ENCODE measurements around the gene CREB3L4. TPM values are rescaled to one million over a fixed set of nuclear protein-coding genes. Genes with fewer than 3 reads are reported as not detected.

Gene CREB3L4
- total and polyA plus RNA-seq, 2 experiments from 2014 or later = 8.6 to 15.1 TPM

DNA sequence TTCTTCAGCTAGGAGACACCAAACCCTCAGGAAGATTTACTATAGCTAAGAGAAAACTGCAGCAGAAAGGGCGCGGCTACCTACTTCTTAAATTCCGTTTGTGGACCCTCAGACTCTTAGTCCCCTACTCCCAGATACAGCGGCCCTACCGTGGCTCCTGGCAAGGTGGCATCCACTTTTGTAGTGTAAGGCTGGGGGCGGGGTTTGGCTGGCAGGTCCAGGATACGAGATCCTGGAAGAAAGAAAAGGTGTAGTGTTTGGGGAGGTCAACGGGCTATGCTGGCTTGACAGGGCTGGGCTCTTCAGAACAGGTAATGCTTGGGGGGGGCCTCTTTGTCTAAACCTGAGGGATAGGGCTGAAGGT lies 280 bp downstream of the CREB3L4 start:
- Histone ChIP-seq H3K79me2 (peaks cover 23% of the 10 kb centered on the region), H3K4me2 (peak overlapping the region; percentile 86), H3K9me2 (replicated peaks; ENCODE audit: insufficient read depth) (no peaks in the 10 kb centered on the region), H2AFZ (peak overlapping the region; percentile 36), H3K36me3 (replicated peaks; ENCODE audit: insufficient read depth, low read depth) (no peaks in the 10 kb centered on the region), H3K27ac (peak overlapping the region; percentile 77), H3K4me3 (peak overlapping the region; percentile 20), H3K27me3 (no peaks in the 10 kb centered on the region), H3K9me3 (ENCODE audit: low read depth) (no peaks in the 10 kb centered on the region), H4K20me1 (ENCODE audit: insufficient read depth, poor library complexity, severe bottlenecking) (no peaks in the 10 kb centered on the region), H3K4me1 (ENCODE audit: insufficient read depth) (peaks cover 12% of the 10 kb centered on the region)
- DNase-seq (ENCODE audit: low spot score) = peak; percentile 55
- 3% methylated on average over 8 of the region's 8 CpGs for WGBS (ENCODE audit: low lambda C conversion rate, missing lambda C conversion rate)
- TF ChIP-seq EZH2phosphoT487 (IDR thresholded peaks at IDR 0.05; ENCODE audit: low read depth, severe bottlenecking, unreplicated experiment) (no peak), EZH2 (IDR thresholded peaks at IDR 0.05; ENCODE audit: borderline replicate concordance) (no peak)
- TF ChIP-seq, protein P1, sequence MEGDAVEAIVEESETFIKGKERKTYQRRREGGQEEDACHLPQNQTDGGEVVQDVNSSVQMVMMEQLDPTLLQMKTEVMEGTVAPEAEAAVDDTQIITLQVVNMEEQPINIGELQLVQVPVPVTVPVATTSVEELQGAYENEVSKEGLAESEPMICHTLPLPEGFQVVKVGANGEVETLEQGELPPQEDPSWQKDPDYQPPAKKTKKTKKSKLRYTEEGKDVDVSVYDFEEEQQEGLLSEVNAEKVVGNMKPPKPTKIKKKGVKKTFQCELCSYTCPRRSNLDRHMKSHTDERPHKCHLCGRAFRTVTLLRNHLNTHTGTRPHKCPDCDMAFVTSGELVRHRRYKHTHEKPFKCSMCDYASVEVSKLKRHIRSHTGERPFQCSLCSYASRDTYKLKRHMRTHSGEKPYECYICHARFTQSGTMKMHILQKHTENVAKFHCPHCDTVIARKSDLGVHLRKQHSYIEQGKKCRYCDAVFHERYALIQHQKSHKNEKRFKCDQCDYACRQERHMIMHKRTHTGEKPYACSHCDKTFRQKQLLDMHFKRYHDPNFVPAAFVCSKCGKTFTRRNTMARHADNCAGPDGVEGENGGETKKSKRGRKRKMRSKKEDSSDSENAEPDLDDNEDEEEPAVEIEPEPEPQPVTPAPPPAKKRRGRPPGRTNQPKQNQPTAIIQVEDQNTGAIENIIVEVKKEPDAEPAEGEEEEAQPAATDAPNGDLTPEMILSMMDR (IDR thresholded peaks at IDR 0.05; ENCODE audit: poor library complexity) = no peak

DNA sequence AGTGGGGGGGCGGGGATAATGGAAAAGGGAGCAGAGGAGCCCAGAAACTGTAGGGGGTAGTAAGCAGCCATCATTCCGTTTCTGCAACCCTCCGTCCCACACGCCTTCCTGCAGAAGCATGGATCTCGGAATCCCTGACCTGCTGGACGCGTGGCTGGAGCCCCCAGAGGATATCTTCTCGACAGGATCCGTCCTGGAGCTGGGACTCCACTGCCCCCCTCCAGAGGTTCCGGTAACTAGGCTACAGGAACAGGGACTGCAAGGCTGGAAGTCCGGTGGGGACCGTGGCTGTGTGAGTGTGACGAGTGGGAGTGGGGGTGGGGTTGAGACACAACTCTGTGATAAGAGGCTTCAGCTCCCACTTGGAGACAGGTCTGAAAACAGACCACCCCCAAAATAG lies 706 bp downstream of the CREB3L4 start:
- Histone ChIP-seq H3K9me3 (ENCODE audit: low read depth) (no peaks in the 10 kb centered on the region), H4K20me1 (ENCODE audit: insufficient read depth, poor library complexity, severe bottlenecking) (no peaks in the 10 kb centered on the region), H3K27me3 (no peaks in the 10 kb centered on the region), H3K9me2 (replicated peaks; ENCODE audit: insufficient read depth) (no peaks in the 10 kb centered on the region), H3K4me2 (peak overlapping the region; percentile 86), H3K4me1 (ENCODE audit: insufficient read depth) (peaks cover 12% of the 10 kb centered on the region), H3K4me3 (no peak overlapping the region), H3K79me2 (peaks cover 21% of the 10 kb centered on the region), H3K27ac (peak overlapping the region; percentile 77), H3K36me3 (replicated peaks; ENCODE audit: insufficient read depth, low read depth) (no peaks in the 10 kb centered on the region), H2AFZ (peak overlapping the region; percentile 36)
- 26% methylated on average over 12 of the region's 13 CpGs for WGBS (ENCODE audit: low lambda C conversion rate, missing lambda C conversion rate)
- TF ChIP-seq EZH2 (IDR thresholded peaks at IDR 0.05; ENCODE audit: borderline replicate concordance) = no peak
- no peak for DNase-seq (ENCODE audit: low spot score)

DNA sequence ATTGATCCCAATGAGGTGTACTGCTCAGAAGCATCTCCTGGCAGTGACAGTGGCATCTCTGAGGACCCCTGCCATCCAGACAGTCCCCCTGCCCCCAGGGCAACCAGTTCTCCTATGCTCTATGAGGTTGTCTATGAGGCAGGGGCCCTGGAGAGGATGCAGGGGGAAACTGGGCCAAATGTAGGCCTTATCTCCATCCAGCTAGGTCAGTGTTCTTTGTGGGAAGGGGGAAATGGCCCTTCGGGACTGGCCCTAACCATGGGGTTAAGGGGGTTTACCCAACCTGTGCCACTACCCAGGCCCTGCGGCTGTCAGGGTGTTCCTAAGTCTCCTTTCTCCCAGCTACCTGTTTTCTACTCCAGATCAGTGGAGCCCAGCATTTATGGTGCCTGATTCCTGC lies 1.3 kb downstream of the CREB3L4 start:
- Histone ChIP-seq H3K9me2 (replicated peaks; ENCODE audit: insufficient read depth) (no peaks in the 10 kb centered on the region), H3K4me3 (no peak overlapping the region), H2AFZ (no peak overlapping the region), H3K4me2 (peak overlapping the region; percentile 86), H3K27me3 (no peaks in the 10 kb centered on the region), H3K27ac (peak overlapping the region; percentile 77), H4K20me1 (ENCODE audit: insufficient read depth, poor library complexity, severe bottlenecking) (no peaks in the 10 kb centered on the region), H3K4me1 (ENCODE audit: insufficient read depth) (peaks cover 12% of the 10 kb centered on the region), H3K79me2 (peaks cover 21% of the 10 kb centered on the region), H3K9me3 (ENCODE audit: low read depth) (no peaks in the 10 kb centered on the region), H3K36me3 (replicated peaks; ENCODE audit: insufficient read depth, low read depth) (no peaks in the 10 kb centered on the region)
- TF ChIP-seq EZH2phosphoT487 (IDR thresholded peaks at IDR 0.05; ENCODE audit: low read depth, severe bottlenecking, unreplicated experiment) (no peak), EZH2 (IDR thresholded peaks at IDR 0.05; ENCODE audit: borderline replicate concordance) (no peak)
- TF ChIP-seq, protein P1 (IDR thresholded peaks at IDR 0.05; ENCODE audit: poor library complexity) = no peak
- 95% methylated on average over 2 of the region's 2 CpGs for WGBS (ENCODE audit: low lambda C conversion rate, missing lambda C conversion rate)
- DNase-seq (ENCODE audit: low spot score) = no peak

DNA sequence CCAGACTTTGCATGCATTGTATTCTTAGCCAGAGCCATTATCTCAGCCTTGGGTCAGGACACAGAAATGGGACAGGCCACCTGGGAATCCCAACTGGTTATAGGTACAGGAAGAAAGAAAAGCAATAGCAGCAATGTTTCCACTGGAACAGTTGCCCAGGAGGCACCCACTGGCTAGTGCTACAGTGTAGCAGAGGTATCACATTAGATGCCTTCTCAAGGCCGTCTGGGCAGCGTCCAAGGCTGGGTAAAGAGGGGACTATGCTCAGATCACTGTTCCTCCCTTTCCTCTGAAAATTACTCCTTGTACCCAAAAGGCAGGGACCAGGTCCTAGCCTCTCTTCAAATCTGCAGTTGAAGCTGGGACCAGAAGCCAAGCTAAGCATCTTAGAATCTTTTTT lies 2.6 kb downstream of the CREB3L4 start:
- no peaks in the 10 kb centered on the region for H3K9me2 ChIP-seq (replicated peaks; ENCODE audit: insufficient read depth)
- no peak overlapping the region for H3K4me3 ChIP-seq
- H4K20me1 ChIP-seq (ENCODE audit: insufficient read depth, poor library complexity, severe bottlenecking) = no peaks in the 10 kb centered on the region
- no peaks in the 10 kb centered on the region for H3K36me3 ChIP-seq (replicated peaks; ENCODE audit: insufficient read depth, low read depth)
- WGBS (ENCODE audit: low lambda C conversion rate, missing lambda C conversion rate) = 97% methylated on average over 2 of the region's 2 CpGs
- no peak overlapping the region for H2AFZ ChIP-seq
- no peak overlapping the region for H3K27ac ChIP-seq
- no peak for TF ChIP-seq EZH2phosphoT487 (IDR thresholded peaks at IDR 0.05; ENCODE audit: low read depth, severe bottlenecking, unreplicated experiment)
- TF ChIP-seq EZH2 (IDR thresholded peaks at IDR 0.05; ENCODE audit: borderline replicate concordance) = no peak
- TF ChIP-seq, protein P1 (IDR thresholded peaks at IDR 0.05; ENCODE audit: poor library complexity) = no peak
- no peak overlapping the region for H3K4me2 ChIP-seq
- peaks cover 11% of the 10 kb centered on the region for H3K79me2 ChIP-seq
- no peaks in the 10 kb centered on the region for H3K9me3 ChIP-seq (ENCODE audit: low read depth)
- H3K4me1 ChIP-seq (ENCODE audit: insufficient read depth) = peaks cover 5% of the 10 kb centered on the region
- DNase-seq (ENCODE audit: low spot score) = no peak
- H3K27me3 ChIP-seq = no peaks in the 10 kb centered on the region
